GM13976 (cell line): ENCODE measurements around the gene CRAT.

Experiments
- DNase-seq: peaks from one replicate; pipeline ENCODE4 v3.0.0; 2012; ENCODE audit warnings: low spot score
- in situ Hi-C: fragments of 300-500 bp; cut with MboI; formaldehyde crosslinking; loops from one replicate; pipeline ENCODE4 v1.12.0; 2022; ENCODE audit warnings: low sequenced_read_pairs, mixed read lengths, inconsistent platforms; ENCODE audit not compliant: unreplicated experiment
- TF ChIP-seq, protein P1 (sequence below): IDR thresholded peaks from 2 replicates; pipeline ENCODE4 v1.5.1; 2012; ENCODE audit warnings: borderline replicate concordance, mild to moderate bottlenecking; ENCODE audit not compliant: insufficient read depth; ENCODE audit errors: extremely low read depth, missing control alignments, control extremely low read depth

The CRAT gene

DNA sequence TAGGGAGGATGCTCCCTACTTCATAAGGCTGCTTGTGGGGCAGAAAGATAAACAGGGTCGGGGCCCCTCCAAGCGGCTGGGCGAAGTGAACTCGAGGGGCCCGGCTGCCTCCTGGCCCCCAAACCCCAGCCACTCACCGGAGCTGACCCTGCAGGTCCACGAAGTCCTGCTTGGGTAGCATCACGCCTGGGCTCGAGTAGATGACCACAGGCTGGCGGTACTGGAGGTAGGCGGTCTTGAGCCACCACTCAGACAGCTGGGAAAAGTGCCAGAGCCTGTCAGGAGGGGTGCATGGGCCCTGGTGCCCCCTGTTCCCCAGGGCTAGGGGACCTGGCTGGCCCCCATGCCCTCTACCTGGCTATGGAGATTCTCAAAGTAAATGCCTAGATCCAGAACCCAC lies 6.5 kb downstream of the CRAT start:
- TF ChIP-seq, protein P1, sequence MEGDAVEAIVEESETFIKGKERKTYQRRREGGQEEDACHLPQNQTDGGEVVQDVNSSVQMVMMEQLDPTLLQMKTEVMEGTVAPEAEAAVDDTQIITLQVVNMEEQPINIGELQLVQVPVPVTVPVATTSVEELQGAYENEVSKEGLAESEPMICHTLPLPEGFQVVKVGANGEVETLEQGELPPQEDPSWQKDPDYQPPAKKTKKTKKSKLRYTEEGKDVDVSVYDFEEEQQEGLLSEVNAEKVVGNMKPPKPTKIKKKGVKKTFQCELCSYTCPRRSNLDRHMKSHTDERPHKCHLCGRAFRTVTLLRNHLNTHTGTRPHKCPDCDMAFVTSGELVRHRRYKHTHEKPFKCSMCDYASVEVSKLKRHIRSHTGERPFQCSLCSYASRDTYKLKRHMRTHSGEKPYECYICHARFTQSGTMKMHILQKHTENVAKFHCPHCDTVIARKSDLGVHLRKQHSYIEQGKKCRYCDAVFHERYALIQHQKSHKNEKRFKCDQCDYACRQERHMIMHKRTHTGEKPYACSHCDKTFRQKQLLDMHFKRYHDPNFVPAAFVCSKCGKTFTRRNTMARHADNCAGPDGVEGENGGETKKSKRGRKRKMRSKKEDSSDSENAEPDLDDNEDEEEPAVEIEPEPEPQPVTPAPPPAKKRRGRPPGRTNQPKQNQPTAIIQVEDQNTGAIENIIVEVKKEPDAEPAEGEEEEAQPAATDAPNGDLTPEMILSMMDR, result no peak
- no peak for DNase-seq
- in situ Hi-C loops, result no loop called here

DNA sequence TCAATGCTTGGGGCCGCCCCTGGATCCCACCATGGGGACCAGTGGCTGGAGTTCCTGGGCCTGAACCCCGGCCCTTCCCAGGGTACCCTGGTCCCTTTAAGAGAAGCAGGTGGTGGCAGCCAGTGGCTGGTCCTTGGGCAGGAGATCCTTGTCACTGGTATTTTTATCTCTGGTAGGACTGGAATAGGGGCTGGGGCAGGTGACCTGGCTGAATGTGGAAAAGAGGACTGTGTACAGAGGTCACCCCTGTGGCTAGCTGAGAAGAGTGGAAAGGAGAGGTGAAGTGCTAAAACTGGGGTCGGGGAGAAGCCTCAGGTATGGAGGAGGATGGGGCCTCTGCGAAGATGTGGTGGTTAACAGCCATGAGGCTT lies 7.0 kb downstream of the CRAT start:
- TF ChIP-seq, protein P1, result no peak
- DNase-seq, result no peak
- in situ Hi-C loops, result no loop called here

DNA sequence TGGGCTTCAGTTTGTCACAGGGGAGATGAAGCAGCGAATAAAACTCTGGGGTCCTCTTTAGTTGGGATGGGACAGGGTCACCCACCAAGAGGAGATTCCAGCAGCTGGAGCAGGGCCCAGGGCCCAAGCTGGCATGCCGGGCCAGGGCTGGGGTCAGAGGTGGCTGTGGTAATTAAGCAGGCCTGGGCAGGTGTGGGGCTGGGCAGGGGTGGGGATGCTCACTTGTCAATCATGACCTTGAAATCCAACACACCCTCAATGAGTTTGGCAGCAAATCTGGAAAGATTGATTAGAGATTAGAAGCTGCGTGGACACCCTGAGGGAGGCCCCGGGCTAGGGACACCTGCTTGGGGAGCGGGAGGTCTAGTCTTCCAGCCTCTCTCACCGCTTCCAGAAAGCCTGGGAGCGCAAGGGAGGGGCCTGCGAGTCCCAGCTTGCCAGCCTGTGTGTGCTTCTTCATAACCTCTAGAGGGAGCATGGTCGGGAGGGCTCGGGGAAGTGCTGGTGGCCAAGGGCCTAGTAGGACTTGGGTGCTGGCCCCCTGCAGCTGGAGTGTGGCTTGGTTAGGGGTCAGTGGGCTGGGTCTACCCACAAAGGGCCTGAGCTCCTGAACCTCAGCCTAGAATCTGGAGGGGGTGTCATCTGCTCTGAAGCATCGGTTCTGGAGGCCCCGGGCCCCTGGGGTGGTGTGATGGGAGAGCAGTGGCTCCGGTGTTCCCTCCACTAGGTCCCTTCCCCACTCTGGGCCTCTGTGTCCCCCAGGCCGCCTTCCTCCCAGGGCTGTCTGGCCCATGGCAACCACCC lies 7.6 kb downstream of the CRAT start:
- DNase-seq, result peak; percentile 74
- in situ Hi-C loops, result no loop called here
- TF ChIP-seq, protein P1, result peak; percentile 31

DNA sequence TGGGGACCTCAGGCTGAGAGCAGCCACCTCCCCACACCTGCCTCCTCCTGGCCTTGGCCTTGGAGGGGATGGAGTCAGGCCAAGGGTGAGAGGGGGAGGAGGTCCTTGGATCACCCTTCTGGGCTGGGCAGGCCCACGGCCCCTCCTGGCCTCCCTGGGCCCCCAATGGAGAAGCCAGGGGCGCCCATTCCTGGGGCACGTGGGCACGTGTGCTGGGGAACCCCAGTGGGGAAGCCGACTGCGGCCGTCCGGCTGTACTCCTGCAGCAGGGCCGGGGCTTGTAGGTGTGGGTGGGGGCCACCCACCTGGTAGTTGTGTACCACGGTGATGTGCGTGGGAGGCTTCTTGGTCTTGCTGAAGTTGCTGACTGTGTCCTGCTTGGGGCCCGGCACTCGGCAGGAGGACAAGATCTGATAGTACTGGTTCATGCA lies 8.5 kb downstream of the CRAT start:
- TF ChIP-seq, protein P1, result no peak
- DNase-seq, result no peak
- in situ Hi-C loops, result no loop called here

DNA sequence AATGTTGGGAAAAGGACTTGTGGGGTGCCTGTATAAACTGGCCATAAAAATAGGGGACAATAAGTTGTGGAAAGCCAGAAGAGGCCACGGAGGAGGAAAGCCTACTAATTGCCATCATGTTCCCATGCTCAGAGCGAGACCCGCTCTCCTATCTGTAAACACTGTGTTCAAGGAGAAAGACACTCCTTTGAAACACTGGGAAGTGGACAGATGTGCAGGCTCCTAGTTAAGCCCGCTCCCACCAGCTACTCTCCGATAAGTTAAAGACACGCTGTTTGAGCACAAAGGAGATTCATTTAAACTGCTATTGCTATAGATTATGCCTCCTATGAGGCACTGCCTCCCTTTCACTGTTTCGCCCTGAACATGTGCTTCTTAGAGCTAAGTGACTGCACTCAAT lies 9.3 kb downstream of the CRAT start:
- TF ChIP-seq, protein P1, result no peak
- in situ Hi-C loops, result no loop called here
- DNase-seq, result no peak

DNA sequence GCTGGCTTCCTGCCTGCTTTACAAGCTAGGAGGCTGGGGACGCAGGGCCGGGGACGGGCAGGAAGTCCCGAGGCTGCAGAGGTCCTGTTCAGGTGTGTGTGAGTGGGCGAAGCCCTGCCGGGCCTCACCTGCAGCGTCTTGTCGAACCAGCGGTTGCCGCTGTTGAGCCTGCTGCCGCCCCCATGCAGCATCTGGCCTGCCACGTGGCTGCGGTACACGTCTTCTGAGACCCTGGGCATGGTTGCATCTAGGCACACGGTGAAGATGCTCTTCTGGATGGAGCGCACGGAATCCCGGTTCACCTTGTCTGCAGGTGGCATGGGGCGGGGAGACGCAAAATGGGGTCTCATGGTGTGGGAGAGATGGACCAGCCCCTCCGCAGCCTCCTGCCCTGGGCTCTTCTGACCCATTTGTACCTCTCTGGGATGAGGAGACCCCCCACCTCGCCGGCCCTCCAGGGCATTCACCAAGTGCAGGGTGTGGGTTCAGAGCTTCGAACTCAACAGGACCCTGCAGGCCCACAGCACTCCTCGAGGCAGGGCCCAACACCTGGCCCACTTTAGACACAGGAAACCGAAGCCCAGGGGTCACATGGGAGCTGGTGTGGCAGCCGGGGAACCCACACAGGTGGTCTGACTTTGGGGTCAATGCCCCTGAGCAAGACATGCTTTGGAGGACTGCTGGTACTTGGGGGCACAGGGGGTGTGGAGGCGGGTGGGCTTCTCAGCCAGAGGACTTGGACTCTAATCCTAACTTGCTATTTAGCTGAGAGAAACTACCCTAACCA lies 10.0 kb downstream of the CRAT start:
- in situ Hi-C loops, result no loop called here
- TF ChIP-seq, protein P1, result no peak
- no peak for DNase-seq
